SK-N-SH treated with all-trans-retinoic acid at 6 μM for 48 hours (cell line): ENCODE measurements around the gene RPL19.
A peak's percentile ranks its signal among the peaks of the same experiment; 100 is the strongest.

Source experiments
- ATAC-seq: fragments of 200-7000 bp; cut with Tn5 transposase; 3 replicates; pipeline ENCODE4 v1.9.1; 2020; ENCODE audit warnings: mild to moderate bottlenecking, moderate library complexity
- CSDC2 ChIP-seq: fragments of 250-450 bp; sonication (Bioruptor Pico); IDR thresholded peaks from 2 replicates; pipeline ENCODE4 v1.5.0; 2020; ENCODE audit warnings: mild to moderate bottlenecking, moderate library complexity
- ESRRG ChIP-seq: fragments of 250-450 bp; sonication (Bioruptor Pico); IDR thresholded peaks from 2 replicates; pipeline ENCODE4 v1.6.1; 2021; ENCODE audit warnings: mild to moderate bottlenecking
- GLIS3 ChIP-seq: fragments of 250-450 bp; sonication (Bioruptor Pico); IDR thresholded peaks from 2 replicates; pipeline ENCODE4 v1.5.0; 2020; ENCODE audit warnings: mild to moderate bottlenecking, moderate library complexity
- ISL1 ChIP-seq: fragments of 250-450 bp; sonication (Bioruptor Pico); IDR thresholded peaks from 2 replicates; pipeline ENCODE4 v2.1.2; 2022; ENCODE audit warnings: mild to moderate bottlenecking, moderate library complexity
- OSR1 ChIP-seq: fragments of 250-450 bp; sonication (Bioruptor Pico); IDR thresholded peaks from 2 replicates; pipeline ENCODE4 v1.8.0; 2022; ENCODE audit warnings: moderate library complexity, mild to moderate bottlenecking, inconsistent platforms
- RARB ChIP-seq: fragments of 250-450 bp; sonication (Bioruptor Pico); IDR thresholded peaks from 2 replicates; pipeline ENCODE4 v1.8.0; 2021; ENCODE audit warnings: mild to moderate bottlenecking, moderate library complexity
- SNAI2 ChIP-seq: fragments of 250-450 bp; sonication (Bioruptor Pico); IDR thresholded peaks from 2 replicates; pipeline ENCODE4 v1.5.0; 2020; ENCODE audit warnings: mild to moderate bottlenecking, moderate library complexity
- TCF4 ChIP-seq: fragments of 250-450 bp; sonication (Bioruptor Pico); IDR thresholded peaks from 2 replicates; pipeline ENCODE4 v1.8.0; 2021; ENCODE audit warnings: mild to moderate bottlenecking, moderate library complexity, borderline replicate concordance
- TOX ChIP-seq: fragments of 250-450 bp; sonication (Bioruptor Pico); IDR thresholded peaks from 2 replicates; pipeline ENCODE4 v1.8.0; 2021; ENCODE audit warnings: mild to moderate bottlenecking, moderate library complexity, borderline replicate concordance
- ZC3H10 ChIP-seq: fragments of 250-450 bp; sonication (Bioruptor Pico); IDR thresholded peaks from 2 replicates; pipeline ENCODE4 v1.5.1; 2021; ENCODE audit warnings: mild to moderate bottlenecking, moderate library complexity
- ZFP3 ChIP-seq: fragments of 250-450 bp; sonication (Bioruptor Pico); IDR thresholded peaks from 2 replicates; pipeline ENCODE4 v1.5.0; 2020; ENCODE audit warnings: mild to moderate bottlenecking, moderate library complexity
- ZNF565 ChIP-seq: fragments of 450-650 bp; formaldehyde crosslinking; conservative IDR thresholded peaks from 2 replicates; pipeline ENCODE4 v1.5.0; 2020; ENCODE audit warnings: low read depth, mild to moderate bottlenecking, moderate library complexity
- ZNF70 ChIP-seq: fragments of 450-650 bp; formaldehyde crosslinking; IDR thresholded peaks from 2 replicates; pipeline ENCODE4 v1.5.0; 2020; ENCODE audit warnings: mild to moderate bottlenecking, moderate library complexity
- TF ChIP-seq, protein P1 (sequence below): fragments of 250-450 bp; sonication (Bioruptor Pico); IDR thresholded peaks from 2 replicates; pipeline ENCODE4 v1.8.0; 2021; ENCODE audit warnings: low read depth, mild to moderate bottlenecking, moderate library complexity, borderline replicate concordance
- TF ChIP-seq, protein P2 (sequence below): fragments of 250-450 bp; sonication (Bioruptor Pico); IDR thresholded peaks from 2 replicates; pipeline ENCODE4 v1.5.1; 2021; ENCODE audit warnings: mild to moderate bottlenecking, moderate library complexity
- TF ChIP-seq, protein P3 (sequence below): fragments of 250-450 bp; sonication (Bioruptor Pico); IDR thresholded peaks from 2 replicates; pipeline ENCODE4 v1.5.0; 2020; ENCODE audit warnings: mild to moderate bottlenecking, moderate library complexity
- TF ChIP-seq, protein P4 (sequence below): fragments of 250-450 bp; sonication (Bioruptor Pico); IDR thresholded peaks from 2 replicates; pipeline ENCODE4 v1.8.0; 2020; ENCODE audit warnings: mild to moderate bottlenecking, moderate library complexity, borderline replicate concordance

The RPL19 gene

DNA sequence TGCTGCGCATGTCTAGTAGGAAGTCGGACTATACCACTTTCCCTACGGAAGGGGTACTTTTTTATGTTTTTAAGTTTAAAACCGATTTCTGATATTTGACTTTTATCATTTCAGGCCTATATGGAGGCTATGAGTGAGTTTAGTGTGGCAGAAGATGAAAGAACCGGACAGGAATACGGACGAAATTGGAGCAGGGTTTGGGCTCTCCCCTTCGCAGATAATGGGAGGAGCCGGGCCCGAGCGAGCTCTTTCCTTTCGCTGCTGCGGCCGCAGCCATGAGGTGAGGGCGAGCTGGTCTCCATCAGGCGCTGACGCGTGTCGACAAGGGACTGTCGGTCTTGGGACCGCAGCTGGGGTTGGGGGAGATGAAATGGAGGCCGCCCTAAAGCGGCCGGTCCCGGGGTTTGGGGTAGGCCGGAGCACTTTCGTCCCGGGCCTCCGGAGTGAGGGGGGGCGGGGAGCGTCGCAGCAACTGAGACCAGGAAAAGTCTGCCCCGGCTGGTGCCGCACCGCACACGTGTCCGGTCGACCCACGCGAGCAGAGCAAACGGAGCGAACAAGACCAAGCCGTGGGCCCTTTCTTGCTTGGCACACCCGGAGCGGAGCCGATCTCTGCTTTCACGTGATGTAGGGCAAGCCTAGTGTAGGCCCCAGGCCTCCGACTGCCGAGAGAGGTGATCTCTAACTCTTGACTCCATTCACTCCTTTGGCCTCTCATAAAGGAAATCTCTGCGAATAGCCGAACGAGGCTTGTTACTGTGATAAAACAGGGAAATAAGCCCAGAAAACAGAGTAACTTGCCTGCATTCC lies at the start of gene RPL19:
Gene RPL19, plus strand, starts transcription at position 214 of the 810 bp plus-strand sequence. Its CDS starts 62 bp downstream, at position 276.
- peak; percentile 57 for ATAC-seq
- TF ChIP-seq RARB (CRISPR knock-in tag), result no peak
- TF ChIP-seq ESRRG, result no peak
- TF ChIP-seq, protein P1, sequence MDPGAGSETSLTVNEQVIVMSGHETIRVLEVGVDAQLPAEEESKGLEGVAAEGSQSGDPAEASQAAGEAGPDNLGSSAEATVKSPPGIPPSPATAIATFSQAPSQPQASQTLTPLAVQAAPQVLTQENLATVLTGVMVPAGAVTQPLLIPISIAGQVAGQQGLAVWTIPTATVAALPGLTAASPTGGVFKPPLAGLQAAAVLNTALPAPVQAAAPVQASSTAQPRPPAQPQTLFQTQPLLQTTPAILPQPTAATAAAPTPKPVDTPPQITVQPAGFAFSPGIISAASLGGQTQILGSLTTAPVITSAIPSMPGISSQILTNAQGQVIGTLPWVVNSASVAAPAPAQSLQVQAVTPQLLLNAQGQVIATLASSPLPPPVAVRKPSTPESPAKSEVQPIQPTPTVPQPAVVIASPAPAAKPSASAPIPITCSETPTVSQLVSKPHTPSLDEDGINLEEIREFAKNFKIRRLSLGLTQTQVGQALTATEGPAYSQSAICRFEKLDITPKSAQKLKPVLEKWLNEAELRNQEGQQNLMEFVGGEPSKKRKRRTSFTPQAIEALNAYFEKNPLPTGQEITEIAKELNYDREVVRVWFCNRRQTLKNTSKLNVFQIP (CRISPR knock-in tag), result no peak
- peak; percentile 58; the same call in 1 of the 2 replicates for TF ChIP-seq CSDC2 (CRISPR knock-in tag)
- TF ChIP-seq ZNF565, result no peak
- no peak for TF ChIP-seq SNAI2 (CRISPR knock-in tag)
- 0 out of 2 replicates have a peak, but pooled peaks have one; percentile 30 for TF ChIP-seq GLIS3 (CRISPR knock-in tag)
- TF ChIP-seq, protein P2, sequence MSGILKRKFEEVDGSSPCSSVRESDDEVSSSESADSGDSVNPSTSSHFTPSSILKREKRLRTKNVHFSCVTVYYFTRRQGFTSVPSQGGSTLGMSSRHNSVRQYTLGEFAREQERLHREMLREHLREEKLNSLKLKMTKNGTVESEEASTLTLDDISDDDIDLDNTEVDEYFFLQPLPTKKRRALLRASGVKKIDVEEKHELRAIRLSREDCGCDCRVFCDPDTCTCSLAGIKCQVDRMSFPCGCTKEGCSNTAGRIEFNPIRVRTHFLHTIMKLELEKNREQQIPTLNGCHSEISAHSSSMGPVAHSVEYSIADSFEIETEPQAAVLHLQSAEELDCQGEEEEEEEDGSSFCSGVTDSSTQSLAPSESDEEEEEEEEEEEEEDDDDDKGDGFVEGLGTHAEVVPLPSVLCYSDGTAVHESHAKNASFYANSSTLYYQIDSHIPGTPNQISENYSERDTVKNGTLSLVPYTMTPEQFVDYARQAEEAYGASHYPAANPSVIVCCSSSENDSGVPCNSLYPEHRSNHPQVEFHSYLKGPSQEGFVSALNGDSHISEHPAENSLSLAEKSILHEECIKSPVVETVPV, result no peak
- no peak for TF ChIP-seq TCF4 (CRISPR knock-in tag)
- TF ChIP-seq ZFP3 (CRISPR knock-in tag), result 0 out of 2 replicates have a peak, but pooled peaks have one; percentile 19

DNA sequence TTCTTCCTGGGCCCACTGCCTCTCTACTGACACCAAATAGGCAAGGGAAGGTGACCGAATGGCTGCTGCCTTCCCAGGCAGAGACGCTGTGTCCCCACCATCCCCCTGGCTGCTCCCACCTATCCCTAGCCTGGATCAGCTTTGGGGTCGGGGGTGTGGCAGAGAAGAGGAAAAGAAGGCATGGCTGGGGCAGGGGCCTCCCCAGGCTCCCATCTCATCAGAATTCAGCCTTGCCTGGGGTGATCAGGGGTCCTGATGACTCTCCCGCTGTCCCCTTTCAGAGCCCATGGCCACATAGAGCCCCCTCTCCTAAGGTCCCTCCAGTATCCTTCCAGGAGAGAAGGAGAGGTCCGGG lies 49.3 kb upstream of the RPL19 start:
- TF ChIP-seq RARB (CRISPR knock-in tag), result no peak
- no peak for TF ChIP-seq CSDC2 (CRISPR knock-in tag)
- no peak for TF ChIP-seq SNAI2 (CRISPR knock-in tag)
- no peak for TF ChIP-seq ZNF70 (CRISPR knock-in tag)
- TF ChIP-seq GLIS3 (CRISPR knock-in tag), result no peak
- TF ChIP-seq, all 23 proteins: peak for 0
- ATAC-seq, result no peak

DNA sequence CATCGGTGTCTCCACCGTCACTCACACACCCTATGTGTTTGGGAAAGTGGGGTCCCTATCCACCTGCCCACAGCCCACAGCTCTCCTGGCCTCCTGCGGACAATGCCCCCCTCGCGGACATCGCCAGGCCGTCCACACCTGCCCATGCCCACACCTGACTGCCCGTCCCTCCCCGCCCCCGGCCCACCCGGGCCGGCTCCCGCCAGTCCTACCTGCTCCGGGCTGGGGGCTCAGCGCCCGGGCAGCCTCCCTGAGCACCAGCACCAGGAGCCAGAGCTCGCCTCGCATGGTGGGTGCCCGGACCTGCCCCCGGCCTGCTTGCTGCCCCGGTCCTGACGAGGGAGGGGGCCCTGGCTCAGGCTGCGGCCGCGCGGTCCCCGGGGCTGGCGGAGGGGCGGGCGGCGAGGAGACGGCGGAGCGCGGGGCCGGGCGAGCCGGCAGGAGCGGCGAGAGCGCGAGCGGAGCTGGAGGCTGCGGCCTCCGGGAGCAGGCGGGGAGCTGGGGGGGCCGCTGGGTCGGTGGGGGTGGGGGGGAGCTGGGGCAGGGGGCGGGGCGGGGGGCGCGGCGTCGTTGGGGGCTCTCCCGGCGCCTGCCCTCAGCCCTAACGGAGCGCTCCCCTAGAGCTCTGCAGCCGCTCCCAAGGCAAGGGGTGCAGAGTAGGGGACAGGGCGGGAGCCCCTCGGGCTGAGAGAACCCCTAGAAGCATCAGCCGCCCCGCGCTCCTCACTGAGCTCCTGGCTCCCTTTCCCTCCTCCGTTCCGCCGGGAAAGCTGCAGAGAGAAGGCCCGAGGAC lies 48.7 kb upstream of the RPL19 start, which contains the start of gene PLXDC1:
Gene PLXDC1, minus strand, starts transcription at position 488 of the 793 bp plus-strand sequence. Its CDS starts 200 bp downstream, at position 288.
- ATAC-seq, result no peak
- TF ChIP-seq ZC3H10 (no peak), TCF4 (CRISPR knock-in tag) (no peak), OSR1 (CRISPR knock-in tag) (no peak), GLIS3 (CRISPR knock-in tag) (no peak), CSDC2 (CRISPR knock-in tag) (no peak), ZNF70 (CRISPR knock-in tag) (no peak), SNAI2 (CRISPR knock-in tag) (no peak), ZFP3 (CRISPR knock-in tag) (no peak), ESRRG (no peak), ISL1 (CRISPR knock-in tag) (no peak), TOX (CRISPR knock-in tag) (no peak)
- TF ChIP-seq, protein P3, sequence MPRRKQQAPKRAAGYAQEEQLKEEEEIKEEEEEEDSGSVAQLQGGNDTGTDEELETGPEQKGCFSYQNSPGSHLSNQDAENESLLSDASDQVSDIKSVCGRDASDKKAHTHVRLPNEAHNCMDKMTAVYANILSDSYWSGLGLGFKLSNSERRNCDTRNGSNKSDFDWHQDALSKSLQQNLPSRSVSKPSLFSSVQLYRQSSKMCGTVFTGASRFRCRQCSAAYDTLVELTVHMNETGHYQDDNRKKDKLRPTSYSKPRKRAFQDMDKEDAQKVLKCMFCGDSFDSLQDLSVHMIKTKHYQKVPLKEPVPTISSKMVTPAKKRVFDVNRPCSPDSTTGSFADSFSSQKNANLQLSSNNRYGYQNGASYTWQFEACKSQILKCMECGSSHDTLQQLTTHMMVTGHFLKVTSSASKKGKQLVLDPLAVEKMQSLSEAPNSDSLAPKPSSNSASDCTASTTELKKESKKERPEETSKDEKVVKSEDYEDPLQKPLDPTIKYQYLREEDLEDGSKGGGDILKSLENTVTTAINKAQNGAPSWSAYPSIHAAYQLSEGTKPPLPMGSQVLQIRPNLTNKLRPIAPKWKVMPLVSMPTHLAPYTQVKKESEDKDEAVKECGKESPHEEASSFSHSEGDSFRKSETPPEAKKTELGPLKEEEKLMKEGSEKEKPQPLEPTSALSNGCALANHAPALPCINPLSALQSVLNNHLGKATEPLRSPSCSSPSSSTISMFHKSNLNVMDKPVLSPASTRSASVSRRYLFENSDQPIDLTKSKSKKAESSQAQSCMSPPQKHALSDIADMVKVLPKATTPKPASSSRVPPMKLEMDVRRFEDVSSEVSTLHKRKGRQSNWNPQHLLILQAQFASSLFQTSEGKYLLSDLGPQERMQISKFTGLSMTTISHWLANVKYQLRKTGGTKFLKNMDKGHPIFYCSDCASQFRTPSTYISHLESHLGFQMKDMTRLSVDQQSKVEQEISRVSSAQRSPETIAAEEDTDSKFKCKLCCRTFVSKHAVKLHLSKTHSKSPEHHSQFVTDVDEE (CRISPR knock-in tag), result no peak
- TF ChIP-seq, protein P4, sequence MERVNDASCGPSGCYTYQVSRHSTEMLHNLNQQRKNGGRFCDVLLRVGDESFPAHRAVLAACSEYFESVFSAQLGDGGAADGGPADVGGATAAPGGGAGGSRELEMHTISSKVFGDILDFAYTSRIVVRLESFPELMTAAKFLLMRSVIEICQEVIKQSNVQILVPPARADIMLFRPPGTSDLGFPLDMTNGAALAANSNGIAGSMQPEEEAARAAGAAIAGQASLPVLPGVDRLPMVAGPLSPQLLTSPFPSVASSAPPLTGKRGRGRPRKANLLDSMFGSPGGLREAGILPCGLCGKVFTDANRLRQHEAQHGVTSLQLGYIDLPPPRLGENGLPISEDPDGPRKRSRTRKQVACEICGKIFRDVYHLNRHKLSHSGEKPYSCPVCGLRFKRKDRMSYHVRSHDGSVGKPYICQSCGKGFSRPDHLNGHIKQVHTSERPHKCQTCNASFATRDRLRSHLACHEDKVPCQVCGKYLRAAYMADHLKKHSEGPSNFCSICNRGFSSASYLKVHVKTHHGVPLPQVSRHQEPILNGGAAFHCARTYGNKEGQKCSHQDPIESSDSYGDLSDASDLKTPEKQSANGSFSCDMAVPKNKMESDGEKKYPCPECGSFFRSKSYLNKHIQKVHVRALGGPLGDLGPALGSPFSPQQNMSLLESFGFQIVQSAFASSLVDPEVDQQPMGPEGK, result no peak
- TF ChIP-seq, protein P1 (CRISPR knock-in tag), result no peak
